ENCODE measurements around the gene HES5.

- no peak for TF ChIP-seq CTCF (IDR thresholded peaks at IDR 0.05)
- TF ChIP-seq POLR2A (IDR thresholded peaks at IDR 0.05): no peak
- TF ChIP-seq POLR2AphosphoS5 (IDR thresholded peaks at IDR 0.05): no peak
Measured at GRCh38 chr1:2563205-2563604, 33.1 kb upstream of the HES5 start.

Data from prostate gland (tissue), 2 donors.